Measurements from ENCODE around the gene VWA1.

DNA sequence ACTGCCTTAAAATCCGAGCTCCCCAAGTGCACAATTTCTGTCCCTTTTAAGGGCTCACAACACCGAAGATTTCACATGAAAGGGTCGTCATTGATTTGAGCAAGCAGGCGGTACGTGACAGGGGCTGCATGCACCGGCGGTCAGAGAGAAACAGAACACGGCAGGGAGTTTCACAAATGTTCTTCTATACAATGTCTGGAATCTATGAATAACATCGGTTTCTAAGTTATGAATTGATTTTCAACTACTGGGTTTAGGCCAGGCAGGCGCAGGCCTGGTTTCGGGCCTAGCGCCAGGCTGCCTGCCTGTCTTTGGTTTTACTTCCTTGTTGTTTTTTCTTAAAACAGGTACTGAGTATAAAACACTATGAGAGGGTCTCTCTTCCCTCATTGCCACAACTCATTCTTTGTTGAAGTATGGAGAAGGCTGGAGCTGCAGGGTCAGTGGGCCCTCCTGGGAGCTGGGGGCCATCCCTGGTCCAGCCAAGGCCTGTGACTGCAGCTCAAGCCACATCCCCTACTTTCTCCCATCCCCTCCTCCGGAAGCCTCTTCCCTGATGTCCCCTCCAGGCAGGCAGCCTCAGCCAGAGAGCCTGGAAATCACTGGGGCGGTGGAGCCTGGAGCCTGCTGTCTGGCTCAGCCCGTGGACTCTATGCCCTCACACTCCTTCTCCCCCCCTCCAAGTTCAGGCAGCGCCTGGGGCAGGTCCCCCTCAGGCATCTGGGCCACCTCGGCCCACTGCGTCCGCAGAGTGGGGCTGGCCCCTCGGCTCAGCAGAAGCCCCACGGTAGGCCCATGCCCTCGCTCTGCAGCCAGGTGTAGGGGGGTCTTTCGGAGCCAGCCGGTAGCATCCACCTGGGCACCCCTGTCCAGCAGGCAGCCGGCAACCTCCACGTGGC lies 16.8 kb upstream of the VWA1 start:
- TF ChIP-seq ZFHX2 (tag by site-specific recombination; conservative IDR thresholded peaks at IDR 0.05) (no peak), TCF7L2 (IDR thresholded peaks at IDR 0.05; ENCODE audit: borderline replicate concordance, low read depth, low read length) (no peak), ZNF560 (tag by site-specific recombination; IDR thresholded peaks at IDR 0.05; ENCODE audit: borderline replicate concordance) (no peak), HOXA7 (CRISPR knock-in tag; IDR thresholded peaks at IDR 0.05; ENCODE audit: borderline replicate concordance) (no peak), ZNF24 (tag by site-specific recombination; IDR thresholded peaks at IDR 0.05) (no peak), ZBTB8A (tag by site-specific recombination; IDR thresholded peaks at IDR 0.05) (no peak)
- TF ChIP-seq, protein P1, sequence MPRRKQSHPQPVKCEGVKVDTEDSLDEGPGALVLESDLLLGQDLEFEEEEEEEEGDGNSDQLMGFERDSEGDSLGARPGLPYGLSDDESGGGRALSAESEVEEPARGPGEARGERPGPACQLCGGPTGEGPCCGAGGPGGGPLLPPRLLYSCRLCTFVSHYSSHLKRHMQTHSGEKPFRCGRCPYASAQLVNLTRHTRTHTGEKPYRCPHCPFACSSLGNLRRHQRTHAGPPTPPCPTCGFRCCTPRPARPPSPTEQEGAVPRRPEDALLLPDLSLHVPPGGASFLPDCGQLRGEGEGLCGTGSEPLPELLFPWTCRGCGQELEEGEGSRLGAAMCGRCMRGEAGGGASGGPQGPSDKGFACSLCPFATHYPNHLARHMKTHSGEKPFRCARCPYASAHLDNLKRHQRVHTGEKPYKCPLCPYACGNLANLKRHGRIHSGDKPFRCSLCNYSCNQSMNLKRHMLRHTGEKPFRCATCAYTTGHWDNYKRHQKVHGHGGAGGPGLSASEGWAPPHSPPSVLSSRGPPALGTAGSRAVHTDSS (tag by site-specific recombination; IDR thresholded peaks at IDR 0.05), result no peak
- TF ChIP-seq, protein P2, sequence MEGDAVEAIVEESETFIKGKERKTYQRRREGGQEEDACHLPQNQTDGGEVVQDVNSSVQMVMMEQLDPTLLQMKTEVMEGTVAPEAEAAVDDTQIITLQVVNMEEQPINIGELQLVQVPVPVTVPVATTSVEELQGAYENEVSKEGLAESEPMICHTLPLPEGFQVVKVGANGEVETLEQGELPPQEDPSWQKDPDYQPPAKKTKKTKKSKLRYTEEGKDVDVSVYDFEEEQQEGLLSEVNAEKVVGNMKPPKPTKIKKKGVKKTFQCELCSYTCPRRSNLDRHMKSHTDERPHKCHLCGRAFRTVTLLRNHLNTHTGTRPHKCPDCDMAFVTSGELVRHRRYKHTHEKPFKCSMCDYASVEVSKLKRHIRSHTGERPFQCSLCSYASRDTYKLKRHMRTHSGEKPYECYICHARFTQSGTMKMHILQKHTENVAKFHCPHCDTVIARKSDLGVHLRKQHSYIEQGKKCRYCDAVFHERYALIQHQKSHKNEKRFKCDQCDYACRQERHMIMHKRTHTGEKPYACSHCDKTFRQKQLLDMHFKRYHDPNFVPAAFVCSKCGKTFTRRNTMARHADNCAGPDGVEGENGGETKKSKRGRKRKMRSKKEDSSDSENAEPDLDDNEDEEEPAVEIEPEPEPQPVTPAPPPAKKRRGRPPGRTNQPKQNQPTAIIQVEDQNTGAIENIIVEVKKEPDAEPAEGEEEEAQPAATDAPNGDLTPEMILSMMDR (tag by site-specific recombination; IDR thresholded peaks at IDR 0.05), result no peak
- TF ChIP-seq, protein P3, sequence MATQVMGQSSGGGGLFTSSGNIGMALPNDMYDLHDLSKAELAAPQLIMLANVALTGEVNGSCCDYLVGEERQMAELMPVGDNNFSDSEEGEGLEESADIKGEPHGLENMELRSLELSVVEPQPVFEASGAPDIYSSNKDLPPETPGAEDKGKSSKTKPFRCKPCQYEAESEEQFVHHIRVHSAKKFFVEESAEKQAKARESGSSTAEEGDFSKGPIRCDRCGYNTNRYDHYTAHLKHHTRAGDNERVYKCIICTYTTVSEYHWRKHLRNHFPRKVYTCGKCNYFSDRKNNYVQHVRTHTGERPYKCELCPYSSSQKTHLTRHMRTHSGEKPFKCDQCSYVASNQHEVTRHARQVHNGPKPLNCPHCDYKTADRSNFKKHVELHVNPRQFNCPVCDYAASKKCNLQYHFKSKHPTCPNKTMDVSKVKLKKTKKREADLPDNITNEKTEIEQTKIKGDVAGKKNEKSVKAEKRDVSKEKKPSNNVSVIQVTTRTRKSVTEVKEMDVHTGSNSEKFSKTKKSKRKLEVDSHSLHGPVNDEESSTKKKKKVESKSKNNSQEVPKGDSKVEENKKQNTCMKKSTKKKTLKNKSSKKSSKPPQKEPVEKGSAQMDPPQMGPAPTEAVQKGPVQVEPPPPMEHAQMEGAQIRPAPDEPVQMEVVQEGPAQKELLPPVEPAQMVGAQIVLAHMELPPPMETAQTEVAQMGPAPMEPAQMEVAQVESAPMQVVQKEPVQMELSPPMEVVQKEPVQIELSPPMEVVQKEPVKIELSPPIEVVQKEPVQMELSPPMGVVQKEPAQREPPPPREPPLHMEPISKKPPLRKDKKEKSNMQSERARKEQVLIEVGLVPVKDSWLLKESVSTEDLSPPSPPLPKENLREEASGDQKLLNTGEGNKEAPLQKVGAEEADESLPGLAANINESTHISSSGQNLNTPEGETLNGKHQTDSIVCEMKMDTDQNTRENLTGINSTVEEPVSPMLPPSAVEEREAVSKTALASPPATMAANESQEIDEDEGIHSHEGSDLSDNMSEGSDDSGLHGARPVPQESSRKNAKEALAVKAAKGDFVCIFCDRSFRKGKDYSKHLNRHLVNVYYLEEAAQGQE (tag by site-specific recombination; IDR thresholded peaks at IDR 0.05), result no peak
- TF ChIP-seq, protein P4, sequence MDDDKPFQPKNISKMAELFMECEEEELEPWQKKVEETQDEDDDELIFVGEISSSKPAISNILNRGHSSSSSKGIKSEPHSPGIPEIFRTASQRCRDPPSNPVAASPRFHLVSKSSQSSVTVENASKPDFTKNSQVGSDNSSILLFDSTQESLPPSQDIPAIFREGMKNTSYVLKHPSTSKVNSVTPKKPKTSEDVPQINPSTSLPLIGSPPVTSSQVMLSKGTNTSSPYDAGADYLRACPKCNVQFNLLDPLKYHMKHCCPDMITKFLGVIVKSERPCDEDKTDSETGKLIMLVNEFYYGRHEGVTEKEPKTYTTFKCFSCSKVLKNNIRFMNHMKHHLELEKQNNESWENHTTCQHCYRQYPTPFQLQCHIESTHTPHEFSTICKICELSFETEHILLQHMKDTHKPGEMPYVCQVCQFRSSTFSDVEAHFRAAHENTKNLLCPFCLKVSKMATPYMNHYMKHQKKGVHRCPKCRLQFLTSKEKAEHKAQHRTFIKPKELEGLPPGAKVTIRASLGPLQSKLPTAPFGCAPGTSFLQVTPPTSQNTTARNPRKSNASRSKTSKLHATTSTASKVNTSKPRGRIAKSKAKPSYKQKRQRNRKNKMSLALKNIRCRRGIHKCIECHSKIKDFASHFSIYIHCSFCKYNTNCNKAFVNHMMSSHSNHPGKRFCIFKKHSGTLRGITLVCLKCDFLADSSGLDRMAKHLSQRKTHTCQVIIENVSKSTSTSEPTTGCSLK (tag by site-specific recombination; IDR thresholded peaks at IDR 0.05), result no peak
